ENCODE data around the gene TMEM179B.

TMEM179B gene

DNA sequence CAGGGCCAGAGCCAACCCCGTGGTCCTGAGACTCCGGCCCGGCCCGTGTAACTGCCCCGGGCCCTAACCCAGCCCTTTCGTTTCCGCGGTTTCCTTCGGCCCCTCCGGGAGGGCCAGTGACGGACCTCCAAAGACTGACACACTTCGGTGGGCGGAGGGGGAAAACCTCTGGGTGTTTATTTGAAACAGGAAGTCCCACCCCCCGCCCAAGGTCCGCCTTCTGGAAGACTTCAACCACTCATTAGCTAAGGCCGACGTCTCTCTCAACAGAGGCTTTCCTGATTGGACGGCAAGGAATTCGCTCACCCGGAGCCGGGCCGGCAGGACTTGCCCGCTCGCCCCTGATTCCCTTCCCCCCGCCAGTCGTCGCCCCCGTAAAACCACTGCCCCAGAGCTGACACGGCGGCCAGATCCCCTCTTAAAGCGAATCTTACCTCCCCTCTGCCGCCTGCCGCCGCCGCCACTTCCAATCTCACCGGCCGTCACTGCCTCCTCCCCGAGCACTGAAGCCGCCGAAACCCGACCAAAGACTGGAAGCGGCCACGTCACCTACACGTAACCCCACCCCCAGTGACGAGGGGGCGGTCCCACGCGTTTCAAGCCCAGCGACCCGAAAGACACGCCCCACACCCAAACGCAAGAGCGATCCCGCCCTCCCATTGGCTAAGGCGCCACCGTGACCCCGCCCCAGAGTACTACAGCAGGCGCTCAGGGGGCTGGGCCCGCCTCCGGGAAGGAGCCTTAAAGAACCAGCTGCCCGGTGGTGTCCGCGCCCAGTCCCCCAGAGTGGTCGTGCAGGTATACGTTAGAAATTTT, 44.5 kb downstream of the TMEM179B start, which contains the start of gene STX5:
STX5 (minus strand) TSS at position 532 of the 816 bp plus-strand sequence. CDS start 808 bp downstream, outside the sequence.
- no peaks in the 10 kb centered on the region for H3K27me3 Mint-ChIP-seq (ENCODE audit: low read depth)
- peaks cover 19% of the 10 kb centered on the region for H3K4me1 Mint-ChIP-seq
- H3K27ac Mint-ChIP-seq = peak within 1 kb of the TSS; percentile 96 to 98 (median 98)
- H3K4me3 Mint-ChIP-seq = peak within 1 kb of the TSS; percentile 91 to 93 (median 91)
- peaks cover 36% of the 10 kb centered on the region for H3K36me3 Mint-ChIP-seq (ENCODE audit: low read depth)
- TF ChIP-seq, protein P1, sequence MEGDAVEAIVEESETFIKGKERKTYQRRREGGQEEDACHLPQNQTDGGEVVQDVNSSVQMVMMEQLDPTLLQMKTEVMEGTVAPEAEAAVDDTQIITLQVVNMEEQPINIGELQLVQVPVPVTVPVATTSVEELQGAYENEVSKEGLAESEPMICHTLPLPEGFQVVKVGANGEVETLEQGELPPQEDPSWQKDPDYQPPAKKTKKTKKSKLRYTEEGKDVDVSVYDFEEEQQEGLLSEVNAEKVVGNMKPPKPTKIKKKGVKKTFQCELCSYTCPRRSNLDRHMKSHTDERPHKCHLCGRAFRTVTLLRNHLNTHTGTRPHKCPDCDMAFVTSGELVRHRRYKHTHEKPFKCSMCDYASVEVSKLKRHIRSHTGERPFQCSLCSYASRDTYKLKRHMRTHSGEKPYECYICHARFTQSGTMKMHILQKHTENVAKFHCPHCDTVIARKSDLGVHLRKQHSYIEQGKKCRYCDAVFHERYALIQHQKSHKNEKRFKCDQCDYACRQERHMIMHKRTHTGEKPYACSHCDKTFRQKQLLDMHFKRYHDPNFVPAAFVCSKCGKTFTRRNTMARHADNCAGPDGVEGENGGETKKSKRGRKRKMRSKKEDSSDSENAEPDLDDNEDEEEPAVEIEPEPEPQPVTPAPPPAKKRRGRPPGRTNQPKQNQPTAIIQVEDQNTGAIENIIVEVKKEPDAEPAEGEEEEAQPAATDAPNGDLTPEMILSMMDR (IDR thresholded peaks at IDR 0.05; ENCODE audit: unreplicated experiment in 3 of 3) = no peak
- H3K9me3 Mint-ChIP-seq = no peaks in the 10 kb centered on the region

DNA sequence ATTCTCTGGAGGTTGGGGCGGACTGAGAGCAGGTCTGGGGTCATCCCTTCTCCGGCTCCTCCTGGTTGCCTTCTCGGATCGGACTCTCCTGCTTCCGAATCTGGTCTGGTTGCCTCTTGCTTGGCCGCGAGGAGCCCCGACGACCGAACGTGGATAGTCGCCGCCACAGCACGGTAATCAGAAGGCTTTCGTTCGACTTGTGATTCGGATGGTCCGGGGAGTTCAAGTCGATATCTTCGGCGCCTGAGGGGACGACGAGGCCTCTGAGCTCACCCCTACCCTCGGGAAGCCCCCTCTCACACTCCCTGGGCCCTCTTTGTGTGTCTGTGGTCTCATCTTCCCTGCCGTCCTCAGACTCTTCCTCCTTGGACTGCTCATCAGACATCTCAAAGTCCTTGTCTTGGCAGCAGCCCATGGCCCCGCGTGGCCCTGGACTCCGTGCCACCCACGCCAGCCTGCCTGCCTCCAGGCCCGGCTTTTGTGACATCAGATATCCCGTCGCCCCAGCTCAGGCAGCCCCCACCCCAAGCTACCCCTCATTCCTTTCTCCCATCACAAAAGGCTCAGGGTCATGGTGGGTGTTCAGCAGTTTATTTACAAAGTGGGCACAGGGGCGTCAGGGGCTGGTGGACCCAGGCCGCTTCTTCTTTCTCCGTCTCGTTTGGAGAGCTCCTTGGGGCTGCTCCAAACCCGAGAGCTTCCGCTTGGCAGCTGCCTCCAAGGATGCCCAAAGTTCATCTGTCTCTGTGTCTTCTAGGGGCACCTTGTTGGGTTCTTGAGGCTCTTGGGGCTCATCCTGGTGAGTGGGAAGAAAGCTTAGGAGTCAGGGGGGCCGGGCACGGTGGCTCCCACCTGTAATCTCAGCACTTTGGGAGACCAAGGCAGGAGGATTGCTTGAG, 45.4 kb downstream of the TMEM179B start, which contains the start of gene TEX54:
TEX54 (minus strand) TSS at position 506 of the 899 bp plus-strand sequence.
- Mint-ChIP-seq H3K4me3 (peak within 1 kb of the TSS; percentile 91 to 93 (median 91)), H3K36me3 (ENCODE audit: low read depth) (peaks cover 31% of the 10 kb centered on the region), H3K27ac (peak within 1 kb of the TSS; percentile 96 to 98 (median 98)), H3K27me3 (ENCODE audit: low read depth) (no peaks in the 10 kb centered on the region), H3K9me3 (no peaks in the 10 kb centered on the region), H3K4me1 (peaks cover 19% of the 10 kb centered on the region)
- TF ChIP-seq, protein P1 (IDR thresholded peaks at IDR 0.05; ENCODE audit: unreplicated experiment in 3 of 3) = no peak

DNA sequence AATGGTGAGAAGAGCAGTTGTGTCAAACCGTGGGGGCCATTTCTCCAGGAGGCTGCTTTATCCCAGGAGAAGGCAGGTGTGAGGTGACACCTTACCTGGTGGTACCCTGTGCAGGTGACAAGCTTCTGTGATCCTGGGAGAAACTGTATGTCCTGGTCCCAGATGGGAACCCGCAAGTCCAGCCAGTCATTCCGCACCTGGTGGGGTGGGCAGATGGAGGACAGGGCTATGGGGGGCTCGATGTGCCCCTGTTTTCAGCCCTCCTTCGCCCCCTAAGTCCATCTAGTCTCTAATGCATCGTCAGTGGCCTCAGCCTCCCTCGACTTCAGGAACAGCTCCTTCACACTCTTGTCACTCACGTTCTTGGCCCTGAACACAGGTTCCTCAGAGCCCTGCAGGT, 48.1 kb downstream of the TMEM179B start:
- Mint-ChIP-seq H3K27me3 (ENCODE audit: low read depth) (no peaks in the 10 kb centered on the region), H3K36me3 (ENCODE audit: low read depth) (peaks cover 28% of the 10 kb centered on the region), H3K27ac (no peak overlapping the region), H3K9me3 (no peaks in the 10 kb centered on the region), H3K4me1 (peaks cover 20% of the 10 kb centered on the region), H3K4me3 (peak overlapping the region; percentile 42 to 84 (median 44))
- TF ChIP-seq, protein P1 (IDR thresholded peaks at IDR 0.05; ENCODE audit: unreplicated experiment in 3 of 3) = no peak

DNA sequence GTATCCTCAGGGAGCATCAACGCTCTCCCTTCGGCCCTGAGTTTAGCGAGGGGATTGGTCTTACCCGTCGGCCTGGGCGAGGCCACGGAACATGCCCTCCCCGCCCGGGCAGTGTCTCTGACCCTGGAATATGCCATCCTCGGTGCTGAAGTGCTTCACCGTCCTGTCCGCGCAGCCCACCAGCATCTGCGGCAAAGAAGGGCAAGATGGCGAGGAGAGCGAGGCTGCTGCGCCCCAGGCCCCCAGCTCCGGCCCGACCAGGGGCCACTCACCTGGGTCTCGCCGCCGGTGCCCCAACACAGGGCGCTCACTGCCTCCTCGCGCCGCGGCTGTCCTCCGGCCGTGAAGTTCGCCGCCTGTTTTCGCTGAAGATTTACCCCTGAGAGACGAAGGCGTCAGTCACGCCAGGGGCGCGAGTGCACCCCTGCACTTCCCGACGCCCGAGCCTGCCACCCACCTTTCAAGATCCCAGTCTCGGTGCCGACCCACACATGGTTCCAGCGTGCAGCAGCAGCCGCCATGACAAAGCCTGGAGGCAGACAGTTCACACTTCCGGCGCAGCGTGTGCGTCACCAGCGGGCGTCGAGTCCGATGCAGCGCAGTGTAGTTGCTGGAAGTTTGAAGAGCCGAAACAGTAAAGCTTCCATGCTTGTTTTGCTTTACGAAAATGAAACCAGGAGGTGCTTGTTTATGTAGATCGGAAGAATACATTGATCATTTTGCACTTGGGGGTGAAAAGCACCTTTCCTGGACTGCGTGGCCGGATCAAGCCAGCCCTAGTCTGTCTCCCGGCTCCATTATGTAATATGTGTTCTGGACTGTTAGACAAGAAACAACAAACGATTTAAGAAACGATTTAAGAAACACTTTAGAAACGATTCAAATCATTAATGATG, 52.1 kb downstream of the TMEM179B start, which contains the start of gene WDR74:
WDR74 (minus strand) TSS at position 541 of the 896 bp plus-strand sequence; CDS start at position 521, 20 bp downstream.
- H3K27ac Mint-ChIP-seq = no peak within 1 kb of the TSS
- peaks cover 19% of the 10 kb centered on the region for H3K36me3 Mint-ChIP-seq (ENCODE audit: low read depth)
- H3K9me3 Mint-ChIP-seq = no peaks in the 10 kb centered on the region
- H3K4me1 Mint-ChIP-seq = peaks cover 10% of the 10 kb centered on the region
- no peak within 1 kb of the TSS for H3K4me3 Mint-ChIP-seq
- TF ChIP-seq, protein P1 (IDR thresholded peaks at IDR 0.05; ENCODE audit: unreplicated experiment in 3 of 3) = no peak
- no peaks in the 10 kb centered on the region for H3K27me3 Mint-ChIP-seq (ENCODE audit: low read depth)

All from nephron (organoid).